ENCODE data around the gene MAP6.
"Not testable (repeated sequence)": the region's sequence is repeated elsewhere in the genome, so short reads cannot be mapped to it uniquely, and the experiment has no call there.

Gene MAP6

DNA sequence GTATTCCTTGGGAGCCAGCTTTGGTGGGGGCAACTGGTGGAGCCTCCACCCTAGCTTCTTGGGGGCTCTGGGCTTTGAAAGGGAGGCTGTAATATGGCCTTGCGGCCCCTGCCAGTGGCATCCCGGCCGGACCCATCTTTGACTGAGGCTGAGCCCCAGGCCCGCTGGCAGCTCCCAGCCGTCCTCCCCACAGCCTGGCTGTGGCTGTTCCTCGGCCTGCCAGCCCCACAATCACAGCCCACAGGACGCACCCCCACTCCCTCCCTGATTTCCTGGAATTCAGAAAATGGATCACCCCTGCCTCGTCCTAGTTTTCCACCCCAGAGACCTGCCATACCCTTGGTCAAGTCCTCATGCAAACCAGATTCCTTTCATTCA lies 83.6 kb downstream of the MAP6 start:
- ChIA-PET POLR2A (no interaction called here), CTCF (interaction anchor here (0.8 to 1.6 kb wide), 3 partner anchors 22 to 622 kb away, joined by 3 to 4 read pairs (median 3); no protein-coding TSS in a partner anchor)
- TF ChIP-seq, protein P1, sequence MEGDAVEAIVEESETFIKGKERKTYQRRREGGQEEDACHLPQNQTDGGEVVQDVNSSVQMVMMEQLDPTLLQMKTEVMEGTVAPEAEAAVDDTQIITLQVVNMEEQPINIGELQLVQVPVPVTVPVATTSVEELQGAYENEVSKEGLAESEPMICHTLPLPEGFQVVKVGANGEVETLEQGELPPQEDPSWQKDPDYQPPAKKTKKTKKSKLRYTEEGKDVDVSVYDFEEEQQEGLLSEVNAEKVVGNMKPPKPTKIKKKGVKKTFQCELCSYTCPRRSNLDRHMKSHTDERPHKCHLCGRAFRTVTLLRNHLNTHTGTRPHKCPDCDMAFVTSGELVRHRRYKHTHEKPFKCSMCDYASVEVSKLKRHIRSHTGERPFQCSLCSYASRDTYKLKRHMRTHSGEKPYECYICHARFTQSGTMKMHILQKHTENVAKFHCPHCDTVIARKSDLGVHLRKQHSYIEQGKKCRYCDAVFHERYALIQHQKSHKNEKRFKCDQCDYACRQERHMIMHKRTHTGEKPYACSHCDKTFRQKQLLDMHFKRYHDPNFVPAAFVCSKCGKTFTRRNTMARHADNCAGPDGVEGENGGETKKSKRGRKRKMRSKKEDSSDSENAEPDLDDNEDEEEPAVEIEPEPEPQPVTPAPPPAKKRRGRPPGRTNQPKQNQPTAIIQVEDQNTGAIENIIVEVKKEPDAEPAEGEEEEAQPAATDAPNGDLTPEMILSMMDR (IDR thresholded peaks at IDR 0.05; ENCODE audit: control extremely low read depth, extremely low read depth, low read depth, missing control alignments) = no peak
- DNase-seq (ENCODE audit: extremely low spot score) = no peak

DNA sequence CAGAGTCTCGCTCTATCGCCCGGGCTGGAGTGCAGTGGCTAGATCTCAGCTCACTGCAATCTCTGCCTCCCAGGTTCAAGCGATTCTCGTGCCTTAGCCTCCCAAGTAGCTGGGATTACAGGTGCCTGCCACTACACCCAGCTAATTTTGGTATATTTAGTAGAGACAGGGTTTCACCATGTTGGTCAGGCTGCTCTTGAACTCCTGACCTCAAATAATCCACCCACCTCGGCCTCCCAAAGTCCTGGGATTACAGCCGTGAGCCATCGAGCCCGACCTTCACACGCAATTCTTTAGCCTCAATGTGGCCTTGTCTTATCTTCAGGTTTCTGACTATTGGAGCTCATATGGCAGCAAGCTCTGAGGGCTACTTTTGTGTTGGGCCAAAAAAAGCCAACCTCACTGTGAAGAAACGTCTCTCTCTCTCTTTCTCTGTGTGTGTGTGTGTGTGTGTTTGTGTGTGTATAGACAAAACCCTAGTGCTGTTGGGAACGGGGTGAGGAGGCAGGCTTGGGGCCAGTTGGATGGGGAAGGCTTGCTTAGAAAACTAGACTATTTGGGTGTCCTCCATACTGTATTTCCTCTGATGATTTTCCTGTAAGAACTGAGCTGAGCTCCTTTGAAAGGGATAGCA lies 84.1 kb downstream of the MAP6 start:
- CTCF ChIA-PET = interaction anchor here (0.8 to 1.6 kb wide), 4 partner anchors 23 to 623 kb away, joined by 3 to 4 read pairs (median 3); no protein-coding TSS in a partner anchor
- DNase-seq (ENCODE audit: extremely low spot score); POLR2A ChIA-PET: not testable (repeated sequence)

DNA sequence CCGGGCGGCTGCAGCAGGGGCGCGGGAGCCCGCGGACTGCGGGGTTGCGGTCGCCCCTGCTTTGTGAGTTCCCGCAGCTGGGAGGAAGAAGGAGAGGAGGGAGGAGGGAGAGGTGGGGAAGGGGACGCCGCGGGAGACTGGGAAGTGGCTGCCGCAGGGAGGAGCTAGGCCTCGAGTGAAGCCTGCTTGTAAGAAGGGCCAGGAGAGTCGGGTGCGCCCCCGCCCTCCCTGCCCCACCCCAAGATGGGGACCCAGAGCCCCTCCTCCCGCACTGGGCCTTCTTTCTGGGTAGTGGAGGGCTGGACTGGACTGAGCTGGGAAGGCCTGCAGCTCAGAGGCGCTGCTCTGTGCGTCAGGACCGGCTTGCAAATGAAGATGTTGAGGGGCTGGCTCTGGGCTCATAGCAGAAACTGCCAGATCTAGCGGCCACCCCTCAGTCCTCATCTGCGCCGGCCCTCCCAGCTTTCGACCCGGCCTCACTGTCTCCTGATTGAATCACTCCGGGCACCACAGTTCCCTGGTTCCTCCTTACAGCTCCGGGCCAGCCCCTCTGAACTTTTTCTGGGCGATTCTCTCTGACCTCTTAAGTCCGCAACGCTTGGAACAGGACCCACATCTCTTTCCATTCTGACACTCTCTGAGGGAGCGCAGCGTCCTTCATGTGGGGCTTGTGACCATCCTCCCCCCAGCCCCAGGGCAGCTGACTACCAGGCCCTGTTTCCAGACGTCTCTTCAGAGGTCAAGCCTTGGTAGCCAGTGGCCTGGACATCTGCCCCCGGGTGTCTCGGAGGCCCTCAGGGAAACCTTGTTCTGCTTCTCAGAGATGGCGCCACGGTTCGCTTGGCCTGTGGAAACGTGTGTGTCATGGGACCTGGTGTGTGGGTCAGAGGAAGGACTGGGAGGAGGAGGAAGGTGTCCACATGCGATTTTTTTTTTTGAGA lies 84.8 kb downstream of the MAP6 start:
- CTCF ChIA-PET = interaction anchor here (1.4 to 1.6 kb wide), 2 partner anchors 52 to 623 kb away, joined by 3 read pairs; no protein-coding TSS in a partner anchor
- TF ChIP-seq, protein P1 (IDR thresholded peaks at IDR 0.05; ENCODE audit: control extremely low read depth, extremely low read depth, low read depth, missing control alignments) = no peak
- DNase-seq (ENCODE audit: extremely low spot score) = peak; percentile 39
- POLR2A ChIA-PET = no interaction called here

DNA sequence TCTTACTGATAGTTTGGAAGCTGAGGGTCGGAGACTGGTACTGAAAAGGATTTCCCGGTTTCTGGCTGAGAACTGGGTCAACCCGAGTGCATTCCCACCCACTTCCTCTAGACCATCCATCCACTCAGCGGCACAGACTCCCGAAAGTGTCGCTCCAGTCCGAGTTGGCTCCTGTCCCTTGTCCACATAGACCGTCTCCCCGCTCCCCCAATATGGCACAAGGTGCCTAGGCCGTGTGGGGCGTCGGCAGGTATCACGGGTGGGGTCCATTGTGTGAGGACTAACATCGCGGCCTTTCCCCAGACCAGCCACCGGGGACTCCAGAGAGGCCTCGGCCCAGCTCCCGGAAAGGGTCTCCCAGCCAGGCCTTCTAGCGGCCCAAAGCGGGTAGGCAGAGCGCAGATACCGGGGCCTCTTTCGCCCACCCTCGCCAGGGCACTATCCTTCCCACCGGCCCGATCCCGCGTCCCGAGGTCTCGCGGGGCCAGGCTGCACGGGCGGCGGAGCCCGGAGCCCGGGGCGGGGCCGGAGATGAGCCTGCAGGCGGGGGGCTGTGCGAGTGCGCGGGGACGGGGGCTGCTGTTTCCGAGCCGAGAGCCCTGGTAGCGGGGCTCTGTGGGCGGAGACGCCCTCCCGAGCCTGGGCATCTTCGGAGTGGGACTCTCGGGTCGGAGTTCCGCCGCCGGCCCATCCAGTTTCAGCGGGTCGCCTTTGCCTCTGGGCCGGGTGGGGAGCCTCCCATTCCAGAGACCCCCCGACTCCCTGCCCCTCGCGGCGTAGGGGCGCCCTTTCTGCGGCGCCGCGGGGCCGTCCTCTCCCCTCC lies 85.7 kb downstream of the MAP6 start:
- TF ChIP-seq, protein P1 (IDR thresholded peaks at IDR 0.05; ENCODE audit: control extremely low read depth, extremely low read depth, low read depth, missing control alignments) = peak; percentile 15
- ChIA-PET CTCF (interaction anchor here (1.4 kb wide), 1 partner anchor 51 kb away, joined by 3 read pairs; no protein-coding TSS in a partner anchor), POLR2A (interaction anchor here (0.6 kb wide), 1 partner anchor 83 kb away, joined by 9 read pairs; no protein-coding TSS in a partner anchor)
- peak; percentile 79 for DNase-seq (ENCODE audit: extremely low spot score)

DNA sequence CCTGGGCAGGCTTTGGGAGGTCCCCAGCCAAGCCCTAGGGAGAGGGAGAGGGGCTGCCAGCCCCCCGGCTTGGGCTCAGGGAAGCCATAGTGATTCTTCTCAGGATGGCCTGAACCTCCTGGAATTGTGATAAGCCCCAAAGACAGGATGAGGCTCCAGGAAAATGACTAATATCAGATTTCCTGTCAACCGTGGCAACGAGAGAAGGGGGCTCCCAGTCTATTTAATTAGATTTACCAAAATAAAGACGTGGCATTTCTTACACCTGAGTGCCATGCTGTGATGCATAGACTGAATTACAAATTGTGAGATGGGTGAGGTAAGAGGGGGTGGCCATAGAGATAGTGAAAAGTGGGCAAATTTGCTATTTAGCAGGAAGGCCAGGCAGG lies 86.3 kb downstream of the MAP6 start:
- TF ChIP-seq, protein P1 (IDR thresholded peaks at IDR 0.05; ENCODE audit: control extremely low read depth, extremely low read depth, low read depth, missing control alignments) = no peak
- POLR2A ChIA-PET = interaction anchor here (0.6 kb wide), 1 partner anchor 84 kb away, joined by 9 read pairs; no protein-coding TSS in a partner anchor
- CTCF ChIA-PET = no interaction called here
- DNase-seq (ENCODE audit: extremely low spot score) = no peak

DNA sequence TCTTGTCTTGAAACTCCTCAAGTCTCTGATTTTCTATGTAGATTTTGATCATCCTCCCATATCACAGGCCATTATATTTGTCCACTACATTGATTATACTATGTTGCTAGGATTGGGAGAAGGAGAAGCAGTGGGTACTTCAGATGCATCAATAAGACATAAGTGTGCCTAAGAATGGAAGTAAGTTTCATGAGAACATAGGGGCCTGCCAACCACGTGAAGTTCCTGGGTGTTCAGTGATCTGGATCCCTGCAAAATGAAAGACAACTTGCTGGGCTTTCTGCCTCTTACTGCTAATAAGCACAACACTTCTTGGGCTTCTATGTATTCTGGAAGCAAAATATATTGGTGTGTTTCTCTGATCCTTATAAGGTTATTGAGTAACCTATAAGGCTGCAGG lies 89.0 kb downstream of the MAP6 start:
- ChIA-PET POLR2A (no interaction called here), CTCF (interaction anchor here (2.3 kb wide), 1 partner anchor 10 kb away, joined by 6 read pairs; no protein-coding TSS in a partner anchor)
- no peak for DNase-seq (ENCODE audit: extremely low spot score)
- TF ChIP-seq, protein P1 (IDR thresholded peaks at IDR 0.05; ENCODE audit: control extremely low read depth, extremely low read depth, low read depth, missing control alignments) = no peak

Measured in GM10248 (cell line).